ENCODE measurements around the gene MSI2.

- TF ChIP-seq CTCF (conservative IDR thresholded peaks at IDR 0.05; ENCODE audit: low read length) (no peak), EZH2phosphoT487 (IDR thresholded peaks at IDR 0.05; ENCODE audit: borderline replicate concordance) (no peak)
Measured at GRCh38 chr17:57226793-57227192, 29.5 kb upstream of the MSI2 start.
